Stimulated activated CD4-positive, alpha-beta T cell treated with anti-CD3 and anti-CD28 coated beads, TNF-alpha, amount 100 ng/mL, for 24 hours (primary cell): ENCODE results near the gene NPIPA3.
"Not testable (repeated sequence)": the region's sequence is repeated elsewhere in the genome, so short reads cannot be mapped to it uniquely, and the experiment has no call there.

Experiments used
- DNase-seq, 3 experiments: peaks; one replicate each; pipeline ENCODE4 v3.0.0-alpha.2; 2020; ENCODE audit warnings: low read depth in 3 of 3

The NPIPA3 gene

DNA sequence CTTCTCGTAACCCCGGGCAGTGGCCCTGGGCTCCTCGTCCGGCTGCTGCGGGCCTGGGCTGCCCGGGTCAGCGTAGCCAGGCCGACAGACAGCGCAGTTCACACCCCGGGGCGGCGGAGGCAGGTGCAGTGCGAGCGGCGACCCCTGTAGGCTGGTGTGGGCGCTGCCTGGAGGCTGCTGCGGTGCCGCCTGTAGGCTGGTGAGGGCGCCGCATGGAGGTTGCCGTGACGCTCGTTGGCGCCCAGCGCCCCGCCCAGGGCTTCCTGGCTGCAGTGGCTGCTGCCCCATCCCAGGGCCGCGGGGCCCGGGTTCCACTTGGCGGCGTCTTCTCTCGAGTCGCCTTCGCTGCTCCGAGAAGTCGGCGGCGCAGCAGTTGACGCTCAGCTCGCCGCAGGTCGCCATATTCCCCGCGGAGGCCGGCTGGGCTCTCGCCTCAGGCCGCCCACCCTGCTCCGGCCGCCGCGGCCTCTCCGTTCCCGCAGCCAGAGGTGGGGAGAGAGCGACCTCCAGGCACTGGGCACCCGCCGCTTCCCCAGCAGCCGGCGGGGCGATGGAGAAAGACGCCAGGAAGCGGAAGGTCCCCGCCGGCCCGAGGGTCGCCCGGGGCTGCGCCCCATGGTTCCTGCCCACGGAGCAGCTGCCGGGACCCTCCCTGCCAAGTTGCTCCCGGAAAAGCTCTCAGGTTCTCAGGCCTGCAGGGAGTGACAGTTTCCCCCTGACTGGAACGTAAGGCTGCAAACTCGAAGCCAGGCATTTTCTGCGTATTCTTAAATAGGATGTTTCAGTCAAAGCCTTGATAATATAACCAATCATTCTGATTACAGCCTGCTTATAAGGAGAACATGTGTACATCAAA, at the start of gene NPIPA3:
TSS of gene NPIPA3 (plus strand) at position 256 of the 856 bp plus-strand sequence. CDS start 5,533 bp downstream, outside the sequence.
- DNase-seq = not testable (repeated sequence)

DNA sequence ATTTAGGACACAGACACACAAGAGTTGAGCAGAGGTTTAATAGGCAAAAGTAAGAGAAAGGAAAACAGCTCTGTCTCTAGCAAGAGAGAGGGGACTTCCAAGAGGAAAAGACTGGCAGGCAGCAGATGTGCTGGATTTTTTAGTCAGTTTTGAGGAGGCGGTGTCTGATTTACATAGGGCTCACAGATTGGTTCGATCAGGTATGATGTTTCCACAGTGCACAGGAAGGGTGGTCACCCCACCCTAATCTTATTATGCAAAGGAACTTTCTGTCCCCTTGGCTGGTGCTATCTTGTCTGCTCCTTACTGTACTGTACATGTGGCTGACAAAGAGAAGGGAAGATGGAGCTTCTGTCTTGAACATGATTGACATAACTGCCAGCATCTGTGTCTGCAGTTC, 45.1 kb upstream of the NPIPA3 start:
- DNase-seq = no peak

DNA sequence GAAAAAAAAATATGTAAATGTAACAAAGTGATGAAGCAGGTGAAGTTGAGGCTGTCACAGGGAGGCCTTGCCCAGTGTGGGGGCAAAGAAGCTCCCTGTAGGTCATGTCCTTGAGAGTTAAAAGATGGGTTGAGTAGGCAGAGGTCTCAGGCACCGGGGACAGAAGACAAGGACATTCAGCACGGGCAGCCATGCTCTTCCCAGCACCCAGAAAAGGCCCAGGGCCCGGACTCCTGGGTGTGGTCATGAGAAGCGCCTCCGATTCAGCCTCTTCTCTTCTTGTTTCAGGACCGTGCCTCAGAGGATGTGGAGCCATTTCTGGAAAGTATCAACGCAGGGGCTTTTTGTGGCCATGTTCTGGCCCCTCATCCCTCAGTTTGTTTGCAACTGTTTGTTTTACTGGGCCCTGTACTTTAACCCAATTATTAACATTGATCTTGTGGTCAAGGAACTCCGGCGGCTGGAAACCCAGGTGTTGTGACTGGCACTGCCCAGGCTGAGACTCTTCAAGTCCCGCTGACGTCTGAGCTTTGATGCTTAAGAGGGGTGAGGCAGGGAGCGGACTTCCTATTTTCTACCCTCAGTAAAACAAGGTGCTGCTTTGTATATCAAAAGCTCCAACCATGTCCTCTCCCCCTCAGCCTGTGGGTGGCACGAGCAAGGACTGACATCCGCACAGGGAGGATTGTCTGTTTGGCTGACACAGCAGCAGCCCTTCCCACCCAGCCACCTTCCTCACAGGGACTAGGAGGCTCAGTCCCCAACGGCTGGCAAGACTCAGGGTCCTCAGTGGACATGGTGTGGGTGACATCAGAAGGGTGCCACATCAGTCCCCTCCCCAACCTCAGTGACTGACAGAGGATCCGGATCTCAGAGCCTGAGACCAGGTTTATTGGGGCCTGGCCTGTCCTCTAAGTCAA, 35.6 kb upstream of the NPIPA3 start:
- no peak for DNase-seq

DNA sequence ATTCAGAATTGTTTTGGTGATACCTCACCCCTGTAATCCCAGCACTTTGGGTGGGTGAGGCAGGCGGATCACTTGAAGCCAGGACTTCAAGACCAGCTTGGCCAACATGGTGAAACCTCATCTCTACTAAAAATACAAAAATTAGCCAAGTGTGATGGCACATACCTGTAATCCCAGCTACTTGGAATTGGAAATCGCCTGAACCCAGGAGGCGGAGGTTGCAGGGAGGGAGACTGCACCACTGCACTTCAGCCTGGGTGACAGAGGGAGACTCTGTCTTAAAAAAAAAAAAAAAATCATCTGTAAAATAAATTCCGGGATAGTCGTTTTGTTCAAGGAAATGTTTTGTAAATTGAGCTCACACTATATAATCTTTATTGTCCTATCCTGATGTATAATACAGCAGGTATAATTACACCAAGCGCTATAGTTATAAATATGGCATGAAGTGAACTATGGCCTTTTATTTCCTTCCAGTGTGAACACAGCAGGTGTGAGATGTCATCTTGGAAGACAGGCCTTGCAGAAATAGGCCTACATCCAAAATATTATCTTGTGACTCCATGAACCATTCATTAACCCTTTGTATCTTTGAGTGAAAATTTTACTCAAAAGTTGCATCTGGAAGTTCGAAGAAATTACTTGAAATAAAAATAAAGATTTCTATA, 34.5 kb upstream of the NPIPA3 start:
- no peak for DNase-seq

GRCh38 chr16:14669776-14670175, 33.4 kb upstream of the NPIPA3 start:
- DNase-seq = no peak

- DNase-seq = no peak
Measured at GRCh38 chr16:14672403-14672971, 30.7 kb upstream of the NPIPA3 start.

DNA sequence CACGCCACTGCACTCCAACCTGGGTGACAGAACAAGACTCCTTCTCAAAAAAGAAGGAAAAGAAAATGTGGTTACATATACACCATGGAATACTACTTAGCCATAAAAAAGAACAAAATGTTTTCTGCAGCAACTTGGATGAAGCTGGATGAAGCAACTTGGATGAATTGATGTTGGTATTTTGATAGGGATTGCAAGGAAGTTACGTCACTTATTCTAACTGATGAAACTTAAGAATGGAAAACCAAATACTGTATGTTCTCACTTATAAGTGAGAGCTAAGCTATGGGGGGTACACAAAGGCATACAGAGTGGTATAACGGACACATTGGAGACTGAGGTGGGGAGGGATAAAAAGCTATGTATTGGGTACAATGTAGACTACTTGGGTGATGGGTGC, 26.6 kb upstream of the NPIPA3 start:
- no peak for DNase-seq

DNA sequence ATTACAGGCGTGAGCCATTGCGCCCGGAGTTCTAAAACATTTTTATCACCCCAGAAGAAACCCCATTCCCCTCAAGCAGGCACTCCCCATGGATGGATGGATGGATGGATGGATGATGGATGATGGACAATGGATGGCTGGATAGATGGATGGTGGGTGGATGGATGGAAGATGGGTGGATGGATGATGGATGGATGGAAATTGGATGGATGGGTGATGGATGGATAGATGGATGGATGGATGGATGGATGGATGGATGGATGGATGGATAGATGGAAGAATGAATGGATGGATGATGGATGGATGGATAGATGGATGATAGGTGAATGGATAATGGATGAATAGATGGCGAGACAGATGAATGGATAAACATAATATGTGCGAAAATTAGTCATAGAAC, 25.6 kb upstream of the NPIPA3 start:
- no peak for DNase-seq

DNA sequence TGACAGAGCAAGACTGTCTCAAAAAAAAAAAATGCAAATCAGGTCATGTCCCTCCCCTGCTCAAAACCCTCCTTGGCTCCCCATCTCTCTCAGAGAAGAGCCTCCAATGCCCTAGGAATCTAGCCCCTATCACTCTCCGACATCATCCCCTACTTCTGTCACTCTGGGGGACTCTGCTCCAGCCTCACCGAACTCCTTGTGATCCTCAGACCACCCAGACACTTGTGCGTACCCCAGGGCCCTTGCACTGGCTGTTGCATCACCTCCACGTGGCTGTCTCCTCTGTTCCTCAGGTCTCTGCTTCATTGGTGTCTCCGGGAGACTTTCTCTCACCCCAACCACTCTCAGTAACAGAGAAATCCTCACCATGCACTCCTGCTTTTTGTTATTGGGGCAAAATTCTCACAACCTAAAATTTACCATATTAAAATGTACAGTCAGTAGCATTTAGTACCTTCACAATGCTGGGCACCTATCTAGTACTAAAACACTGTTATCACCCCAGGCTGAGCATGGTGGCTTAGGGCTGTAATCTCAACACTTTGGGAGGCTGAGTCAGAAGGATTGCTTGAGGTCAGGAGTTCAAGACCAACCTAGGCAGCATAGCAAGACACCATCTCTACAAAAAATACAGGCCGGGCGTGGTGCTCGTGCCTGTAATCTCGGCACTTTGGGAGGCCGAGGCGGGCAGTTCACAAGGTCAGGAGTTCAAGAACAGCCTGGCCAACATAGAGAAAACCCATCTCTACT, 24.3 kb upstream of the NPIPA3 start:
- no peak for DNase-seq

- DNase-seq = not testable (repeated sequence)
Measured at GRCh38 chr16:14680396-14680795, 22.8 kb upstream of the NPIPA3 start.

GRCh38 chr16:14681115-14681514, 22.1 kb upstream of the NPIPA3 start:
- no peak for DNase-seq

- DNase-seq = no peak
Measured at GRCh38 chr16:14682121-14682520, 21.1 kb upstream of the NPIPA3 start.

DNA sequence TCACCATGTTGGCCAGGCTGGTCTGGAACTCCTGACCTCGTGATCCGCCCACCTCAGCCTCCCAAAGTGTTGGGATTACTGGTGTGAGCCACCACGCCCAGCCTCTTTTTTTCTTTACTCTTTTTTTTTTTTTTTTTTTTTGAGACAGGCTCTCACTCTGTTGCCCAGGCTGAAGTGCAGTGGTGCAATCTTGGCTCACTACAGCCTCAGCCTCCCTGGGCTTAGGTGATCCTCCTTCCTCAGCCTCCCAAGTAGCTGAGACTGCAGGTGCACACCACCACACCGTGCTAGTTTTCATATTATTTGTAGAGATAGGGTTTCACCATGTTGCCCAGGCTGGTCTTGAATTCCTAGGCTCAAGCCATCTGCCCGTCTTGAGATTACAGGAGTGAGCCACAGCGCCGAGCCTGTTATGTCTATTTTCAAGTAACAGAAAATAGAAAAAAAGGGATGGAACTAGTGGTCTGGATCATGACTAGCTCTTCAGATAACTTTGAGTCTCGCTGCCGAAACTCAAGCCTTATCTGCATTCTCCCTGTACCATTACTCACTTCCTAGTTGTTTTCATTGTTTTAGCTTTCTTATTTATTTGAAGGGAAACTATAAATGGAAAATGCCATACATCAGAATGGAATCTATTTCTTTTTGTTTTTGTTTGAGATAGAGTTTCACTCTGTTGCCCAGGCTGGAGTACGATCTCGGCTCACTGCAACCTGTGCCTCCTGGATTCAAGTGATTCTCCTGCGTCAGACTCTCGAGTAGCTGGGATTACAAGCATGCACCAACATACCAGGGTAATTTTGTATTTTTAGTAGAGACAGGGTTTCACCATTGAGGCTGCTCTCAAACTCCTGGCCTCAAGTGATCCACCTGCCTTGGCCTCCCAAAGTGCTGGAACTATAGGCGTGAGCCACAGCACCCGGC, 17.1 kb upstream of the NPIPA3 start:
- DNase-seq = not testable (repeated sequence)

DNA sequence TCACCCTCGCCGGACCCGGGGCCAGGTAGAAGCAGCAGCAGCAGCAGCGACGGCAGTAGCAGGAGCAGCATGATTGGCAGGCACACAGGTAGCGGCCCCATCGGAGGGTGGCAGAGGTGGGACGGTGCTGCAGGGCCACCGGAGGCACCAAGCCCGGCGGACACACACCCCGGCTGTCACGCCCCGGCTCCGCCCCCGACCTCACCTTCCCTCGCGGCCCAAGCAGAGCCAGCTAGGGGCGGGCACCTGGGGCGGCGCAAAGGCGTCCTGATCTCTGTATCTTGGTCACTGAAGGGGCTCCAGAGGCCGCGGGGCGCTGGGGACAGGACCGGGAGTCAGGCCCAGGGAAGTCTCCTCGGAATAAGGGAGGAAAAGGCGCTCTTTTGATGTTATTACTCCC, 9.1 kb upstream of the NPIPA3 start, which contains the start of gene PLA2G10:
TSS of gene PLA2G10 (minus strand) at position 180 of the 400 bp plus-strand sequence. CDS start at position 101, 79 bp downstream.
- not testable (repeated sequence) for DNase-seq

DNA sequence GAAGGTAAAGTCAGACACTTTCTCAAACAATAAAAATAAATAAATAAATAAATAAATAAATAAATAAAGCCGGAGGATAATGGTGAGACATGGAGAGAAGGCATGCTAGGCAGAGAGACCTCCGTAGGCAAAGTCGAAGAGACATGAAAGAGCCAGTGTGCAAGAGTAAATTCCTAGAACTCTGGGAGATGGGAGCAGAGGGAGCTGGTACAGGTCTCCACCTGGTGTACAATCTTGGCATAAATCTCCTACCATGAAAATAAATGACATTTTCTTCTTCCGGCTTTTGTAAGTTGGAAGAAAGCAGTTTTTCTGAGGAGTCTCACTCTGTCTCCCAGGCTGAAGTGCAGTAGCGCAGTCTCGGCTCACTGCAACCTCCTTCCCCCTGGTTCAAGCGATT, 1.4 kb upstream of the NPIPA3 start:
- DNase-seq = not testable (repeated sequence)

GRCh38 chr16:14702672-14703071, 539 bp upstream of the NPIPA3 start:
- not testable (repeated sequence) for DNase-seq

- DNase-seq = not testable (repeated sequence)
Measured at GRCh38 chr16:14733233-14733632, 30.0 kb downstream of the NPIPA3 start.

DNA sequence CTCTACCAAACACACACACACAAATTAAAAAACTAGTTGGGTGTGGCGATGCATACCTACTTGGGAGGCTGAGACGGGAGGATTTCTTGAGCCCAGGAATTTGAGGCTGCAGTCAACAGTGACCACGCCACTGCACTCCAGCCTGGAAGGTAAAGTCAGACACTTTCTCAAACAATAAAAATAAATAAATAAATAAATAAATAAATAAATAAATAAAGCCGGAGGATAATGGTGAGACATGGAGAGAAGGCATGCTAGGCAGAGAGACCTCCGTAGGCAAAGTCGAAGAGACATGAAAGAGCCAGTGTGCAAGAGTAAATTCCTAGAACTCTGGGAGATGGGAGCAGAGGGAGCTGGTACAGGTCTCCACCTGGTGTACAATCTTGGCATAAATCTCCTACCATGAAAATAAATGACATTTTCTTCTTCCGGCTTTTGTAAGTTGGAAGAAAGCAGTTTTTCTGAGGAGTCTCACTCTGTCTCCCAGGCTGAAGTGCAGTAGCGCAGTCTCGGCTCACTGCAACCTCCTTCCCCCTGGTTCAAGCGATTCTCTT, 37.7 kb downstream of the NPIPA3 start:
- DNase-seq = not testable (repeated sequence)

GRCh38 chr16:14741794-14742193, 38.6 kb downstream of the NPIPA3 start:
- not testable (repeated sequence) for DNase-seq
